Measurements from ENCODE around the gene MTM1. TPM values are rescaled to one million over a fixed set of nuclear protein-coding genes. Genes with fewer than 3 reads are reported as not detected.
A peak's percentile ranks its signal among the peaks of the same experiment; 100 is the strongest.

MTM1 gene
- total RNA-seq, 1 experiment from 2014 or later: 22.9 TPM

DNA sequence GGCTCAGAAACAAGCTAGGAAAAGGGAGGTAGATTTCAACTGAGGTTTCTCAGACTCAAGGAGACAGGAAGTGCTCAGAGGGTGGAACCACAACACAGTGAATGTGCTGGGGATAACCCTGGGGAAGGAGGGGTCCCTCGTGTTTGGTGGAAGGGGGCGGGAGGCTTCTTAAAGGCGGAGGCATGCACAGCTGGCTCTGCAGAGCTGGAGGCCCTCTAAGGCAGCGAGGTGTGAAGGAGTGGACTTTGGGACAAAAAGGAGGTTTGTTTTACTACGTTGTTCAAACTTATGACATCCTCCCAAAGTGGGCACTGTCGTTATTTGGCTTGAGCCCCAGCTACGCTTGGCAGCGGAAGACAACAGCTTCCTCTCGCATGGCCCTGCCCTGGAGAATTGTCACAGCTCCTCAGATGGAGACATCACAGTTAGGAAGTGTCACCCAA lies 21.7 kb upstream of the MTM1 start:
- DNase-seq: no peak
- no peak overlapping the region for H3K4me2 ChIP-seq
- TF ChIP-seq, protein P1, sequence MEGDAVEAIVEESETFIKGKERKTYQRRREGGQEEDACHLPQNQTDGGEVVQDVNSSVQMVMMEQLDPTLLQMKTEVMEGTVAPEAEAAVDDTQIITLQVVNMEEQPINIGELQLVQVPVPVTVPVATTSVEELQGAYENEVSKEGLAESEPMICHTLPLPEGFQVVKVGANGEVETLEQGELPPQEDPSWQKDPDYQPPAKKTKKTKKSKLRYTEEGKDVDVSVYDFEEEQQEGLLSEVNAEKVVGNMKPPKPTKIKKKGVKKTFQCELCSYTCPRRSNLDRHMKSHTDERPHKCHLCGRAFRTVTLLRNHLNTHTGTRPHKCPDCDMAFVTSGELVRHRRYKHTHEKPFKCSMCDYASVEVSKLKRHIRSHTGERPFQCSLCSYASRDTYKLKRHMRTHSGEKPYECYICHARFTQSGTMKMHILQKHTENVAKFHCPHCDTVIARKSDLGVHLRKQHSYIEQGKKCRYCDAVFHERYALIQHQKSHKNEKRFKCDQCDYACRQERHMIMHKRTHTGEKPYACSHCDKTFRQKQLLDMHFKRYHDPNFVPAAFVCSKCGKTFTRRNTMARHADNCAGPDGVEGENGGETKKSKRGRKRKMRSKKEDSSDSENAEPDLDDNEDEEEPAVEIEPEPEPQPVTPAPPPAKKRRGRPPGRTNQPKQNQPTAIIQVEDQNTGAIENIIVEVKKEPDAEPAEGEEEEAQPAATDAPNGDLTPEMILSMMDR (conservative IDR thresholded peaks at IDR 0.05): no peak
- no peak for TF ChIP-seq EZH2 (IDR thresholded peaks at IDR 0.05; ENCODE audit: low read depth)
- H3K36me3 ChIP-seq (ENCODE audit: low read depth): no peaks in the 10 kb centered on the region
- H4K20me1 ChIP-seq (ENCODE audit: insufficient read depth): no peaks in the 10 kb centered on the region
- CTCF ChIA-PET: no interaction called here
- intact Hi-C loops (cut with micrococcal nuclease; ENCODE audit: unreplicated experiment): no loop called here
- no peaks in the 10 kb centered on the region for H3K79me2 ChIP-seq (ENCODE audit: low read depth)
- no peaks in the 10 kb centered on the region for H3F3A ChIP-seq (ENCODE audit: insufficient read depth, low read depth)
- H3K9me3 ChIP-seq (ENCODE audit: insufficient read depth, low read depth): no peaks in the 10 kb centered on the region
- POLR2A ChIA-PET (ENCODE audit: unreplicated experiment): interaction anchor here (0.6 kb wide), 1 partner anchor 28 kb away, joined by 18 read pairs; no protein-coding TSS in a partner anchor
- no peaks in the 10 kb centered on the region for H3K27me3 ChIP-seq (ENCODE audit: insufficient read depth, low read depth)
- H3K27ac ChIP-seq: no peak overlapping the region
- H3K4me1 ChIP-seq (replicated peaks; ENCODE audit: insufficient read depth): no peaks in the 10 kb centered on the region
- H2AFZ ChIP-seq: no peak overlapping the region
- no TSS peak for BruUV-seq (replicated peaks)
- no peak overlapping the region for H3K4me3 ChIP-seq
- H3K9me2 ChIP-seq (ENCODE audit: insufficient read depth): no peaks in the 10 kb centered on the region

DNA sequence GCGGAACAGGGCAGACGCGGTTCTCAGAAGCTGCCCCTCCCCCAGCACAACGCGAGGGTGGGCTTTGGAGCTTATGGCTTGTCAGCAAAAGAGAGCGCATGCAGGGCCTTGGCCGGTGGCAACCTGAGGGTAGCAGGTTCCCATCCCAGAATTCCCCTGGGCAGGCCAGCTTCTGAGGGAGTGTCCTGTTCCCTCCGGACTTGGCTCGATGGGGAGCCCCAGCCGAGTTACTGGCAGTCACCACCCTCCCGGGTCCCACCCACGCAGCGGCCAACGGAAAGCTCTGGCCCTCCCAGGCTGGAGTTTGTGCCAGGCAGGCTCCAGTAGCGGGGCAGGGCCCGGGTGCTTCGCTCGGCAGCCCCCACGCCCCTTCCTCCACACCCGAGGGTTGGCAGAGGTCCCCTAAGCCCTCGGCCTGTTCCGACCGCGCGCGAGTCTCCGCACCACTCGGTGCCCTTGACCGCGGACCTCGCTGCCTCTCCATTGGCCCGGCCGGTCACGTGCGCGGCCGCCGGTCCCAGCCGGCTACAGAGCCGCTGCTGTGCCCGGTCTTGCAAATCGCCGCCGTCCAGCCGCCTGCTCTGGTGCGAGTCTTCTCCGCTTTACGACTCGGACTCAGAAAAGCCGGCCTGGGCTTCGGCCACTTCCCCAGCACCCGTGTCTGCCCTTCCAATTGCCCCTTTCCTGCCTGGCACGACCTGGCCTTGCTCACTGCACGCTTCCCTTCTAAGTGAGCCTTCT lies 20.9 kb upstream of the MTM1 start:
- CTCF ChIA-PET: no interaction called here
- no peaks in the 10 kb centered on the region for H3F3A ChIP-seq (ENCODE audit: insufficient read depth, low read depth)

DNA sequence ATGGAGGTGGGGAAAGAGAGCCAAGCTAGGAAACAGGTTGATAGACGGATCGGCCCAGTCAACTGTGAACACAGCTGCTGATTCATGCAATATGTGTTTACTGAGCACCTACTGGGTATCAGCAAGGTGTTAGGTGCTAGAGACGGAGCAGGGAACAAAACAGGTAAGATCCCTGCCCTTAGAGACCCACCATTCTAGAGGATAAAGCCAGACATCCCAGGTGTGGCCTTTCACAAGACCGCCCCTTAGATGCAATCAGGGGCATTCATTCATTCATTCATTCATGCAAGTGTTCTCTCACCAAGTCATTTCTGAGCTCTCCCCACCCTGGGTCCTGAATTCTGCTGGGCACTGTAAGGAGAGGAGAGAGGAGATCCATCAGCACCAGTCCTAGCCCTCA lies 20.2 kb upstream of the MTM1 start:
- H3K9me3 ChIP-seq (ENCODE audit: insufficient read depth, low read depth): no peaks in the 10 kb centered on the region
- H3K9me2 ChIP-seq (ENCODE audit: insufficient read depth): no peaks in the 10 kb centered on the region
- intact Hi-C loops (cut with micrococcal nuclease; ENCODE audit: unreplicated experiment): no loop called here
- POLR2A ChIA-PET (ENCODE audit: unreplicated experiment): no interaction called here
- no peak overlapping the region; the same call in 1 of the 2 replicates for H3K4me3 ChIP-seq
- H3K27me3 ChIP-seq (ENCODE audit: insufficient read depth, low read depth): no peaks in the 10 kb centered on the region
- no peaks in the 10 kb centered on the region for H3K79me2 ChIP-seq (ENCODE audit: low read depth)
- no peaks in the 10 kb centered on the region for H3K4me1 ChIP-seq (replicated peaks; ENCODE audit: insufficient read depth)
- no peaks in the 10 kb centered on the region for H3F3A ChIP-seq (ENCODE audit: insufficient read depth, low read depth)
- TF ChIP-seq EZH2 (IDR thresholded peaks at IDR 0.05; ENCODE audit: low read depth): no peak
- TF ChIP-seq, protein P1 (conservative IDR thresholded peaks at IDR 0.05): no peak
- H2AFZ ChIP-seq: peak overlapping the region; percentile 76; the same call in 1 of the 2 replicates
- no peaks in the 10 kb centered on the region for H4K20me1 ChIP-seq (ENCODE audit: insufficient read depth)
- H3K27ac ChIP-seq: no peak overlapping the region
- DNase-seq: no peak
- no peaks in the 10 kb centered on the region for H3K36me3 ChIP-seq (ENCODE audit: low read depth)
- CTCF ChIA-PET: interaction anchor here (0.6 kb wide), 2 partner anchors 62 to 85 kb away, joined by 3 to 4 read pairs; no protein-coding TSS in a partner anchor
- BruUV-seq (replicated peaks): no TSS peak
- peak overlapping the region; percentile 78 for H3K4me2 ChIP-seq

More for the DNA sequence above, 20.9 kb upstream of the MTM1 start:
- Histone ChIP-seq H3K27me3 (ENCODE audit: insufficient read depth, low read depth) (no peaks in the 10 kb centered on the region), H2AFZ (peak overlapping the region; percentile 76), H3K9me3 (ENCODE audit: insufficient read depth, low read depth) (no peaks in the 10 kb centered on the region), H3K4me2 (peak overlapping the region; percentile 78), H3K36me3 (ENCODE audit: low read depth) (no peaks in the 10 kb centered on the region), H4K20me1 (ENCODE audit: insufficient read depth) (no peaks in the 10 kb centered on the region), H3K4me1 (replicated peaks; ENCODE audit: insufficient read depth) (no peaks in the 10 kb centered on the region), H3K9me2 (ENCODE audit: insufficient read depth) (no peaks in the 10 kb centered on the region), H3K27ac (no peak overlapping the region), H3K79me2 (ENCODE audit: low read depth) (no peaks in the 10 kb centered on the region), H3K4me3 (peak overlapping the region; percentile 54)
- DNase-seq: peak in 1 of 2 experiments; percentile 54
- no TSS peak for BruUV-seq (replicated peaks)
- intact Hi-C loops (cut with micrococcal nuclease; ENCODE audit: unreplicated experiment): no loop called here
- POLR2A ChIA-PET (ENCODE audit: unreplicated experiment): no interaction called here
- TF ChIP-seq EZH2 (IDR thresholded peaks at IDR 0.05; ENCODE audit: low read depth): no peak
- TF ChIP-seq, protein P1 (conservative IDR thresholded peaks at IDR 0.05): no peak

Measured in PC-9 (cell line).